GM18508 (cell line): ENCODE results near the gene MANSC1.

Source experiments
- ATAC-seq: cut with Tn5 transposase; IDR thresholded peaks from one replicate; pipeline ENCODE4 v1.9.1; 2021; ENCODE audit warnings: moderate number of reproducible peaks; ENCODE audit not compliant: insufficient read depth, unreplicated experiment

The MANSC1 gene

GRCh38 chr12:12349711-12350665 lies at the start of gene MANSC1:
MANSC1 (minus strand) TSS chr12:12350242; CDS start chr12:12343314, 6,928 bp downstream.
- ATAC-seq = no peak

GRCh38 chr12:12399161-12399560 lies 49.1 kb upstream of the MANSC1 start:
- ATAC-seq = no peak

- ATAC-seq = no peak
These were observed 48.2 kb upstream of the MANSC1 start for GRCh38 chr12:12398026-12398859.

DNA sequence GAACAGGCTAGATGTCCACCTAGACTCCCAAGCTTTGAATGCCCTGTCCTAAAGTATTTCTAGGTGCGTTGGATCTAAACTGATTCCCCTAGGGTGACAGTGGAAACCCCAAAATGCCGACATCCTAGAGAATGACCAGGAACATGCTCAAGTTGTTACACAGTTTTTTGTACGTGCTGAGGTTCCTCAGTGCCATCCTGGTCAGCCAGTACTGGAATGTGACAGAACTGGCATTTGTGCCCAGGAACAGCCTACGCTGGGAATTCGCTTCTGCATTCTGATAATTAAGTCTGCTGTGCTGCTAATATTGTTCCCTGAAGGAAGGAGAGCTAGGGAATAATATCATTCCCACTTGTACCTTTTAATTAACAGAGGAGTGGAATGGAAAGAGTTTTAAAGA lies 47.1 kb upstream of the MANSC1 start:
- ATAC-seq = no peak

DNA sequence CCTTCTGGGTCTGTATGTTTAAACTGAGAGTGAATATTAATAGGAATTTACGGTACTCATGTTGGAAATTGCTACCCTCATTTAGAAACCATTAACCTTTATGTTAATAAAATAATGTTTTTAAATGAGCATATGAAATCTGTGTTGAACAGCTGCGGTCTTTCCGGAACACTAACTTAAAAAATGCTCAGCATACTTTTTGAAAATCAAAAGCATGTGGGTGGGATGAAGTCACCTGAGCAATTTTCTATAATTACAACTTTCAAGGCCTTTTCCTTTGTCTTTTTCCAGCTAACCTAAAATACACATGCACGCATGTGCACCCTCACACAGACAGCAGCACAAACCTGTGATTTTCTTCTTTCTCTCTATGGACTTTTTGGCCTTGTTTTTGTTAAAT lies 46.7 kb upstream of the MANSC1 start:
- no peak for ATAC-seq

GRCh38 chr12:12393171-12393570 lies 43.1 kb upstream of the MANSC1 start:
- no peak for ATAC-seq

DNA sequence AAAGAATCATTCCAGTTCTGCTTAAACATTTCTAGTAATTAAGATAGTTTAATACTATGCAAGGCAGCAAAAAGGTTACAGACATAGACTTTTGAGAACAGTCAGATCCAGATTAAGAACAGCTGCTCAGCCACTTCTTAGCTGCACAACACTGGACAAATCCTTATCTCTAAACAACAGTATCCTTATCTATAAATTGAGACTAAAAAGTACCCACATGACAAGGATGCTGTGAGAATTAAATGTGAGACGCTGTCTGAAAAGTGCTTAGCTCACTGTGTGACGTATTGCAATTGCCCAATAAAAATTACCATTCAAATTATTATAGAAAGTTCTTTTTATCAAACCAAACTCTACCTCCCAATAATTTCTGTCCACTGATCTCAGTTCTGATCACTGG lies 42.4 kb upstream of the MANSC1 start:
- ATAC-seq = no peak

GRCh38 chr12:12387501-12387900 lies 37.5 kb upstream of the MANSC1 start:
- ATAC-seq = no peak

- ATAC-seq = no peak
These were observed 34.7 kb upstream of the MANSC1 start for GRCh38 chr12:12384571-12385340.

GRCh38 chr12:12381982-12382381 lies 31.9 kb upstream of the MANSC1 start:
- no peak for ATAC-seq

DNA sequence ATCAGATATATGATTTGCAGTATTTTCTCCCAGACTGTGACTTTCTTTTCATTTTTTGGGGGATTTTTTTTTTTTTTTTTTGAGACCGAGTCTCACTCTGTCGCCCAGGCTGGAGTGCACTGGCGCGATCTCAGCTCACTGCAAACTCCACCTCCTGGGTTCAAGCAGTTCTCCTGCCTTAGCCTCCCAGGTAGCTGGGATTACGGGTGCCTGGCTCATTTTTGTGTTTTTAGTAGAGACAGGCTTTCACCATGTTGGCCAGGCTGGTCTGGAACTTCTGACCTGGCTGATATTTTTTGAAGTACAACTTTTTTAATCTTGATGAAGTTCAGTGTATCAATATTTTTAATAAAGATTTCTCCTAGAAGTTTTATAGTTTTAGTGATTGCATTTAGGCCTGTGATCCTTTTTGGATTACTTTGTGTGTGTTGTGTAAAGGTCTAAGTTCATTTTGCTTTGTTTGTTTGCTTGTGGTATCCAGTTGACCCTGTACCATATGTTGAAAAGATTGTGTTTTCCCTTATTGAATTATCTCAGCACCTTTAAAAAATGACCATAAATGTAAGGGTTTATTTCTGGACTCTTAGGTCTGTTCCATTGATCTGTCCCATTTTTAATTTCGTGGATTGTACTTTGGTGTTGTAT lies 31.0 kb upstream of the MANSC1 start:
- no peak for ATAC-seq

GRCh38 chr12:12379831-12380730 lies 30.0 kb upstream of the MANSC1 start:
- ATAC-seq = no peak

- ATAC-seq = no peak
These were observed 28.6 kb upstream of the MANSC1 start for GRCh38 chr12:12378616-12379015.

- no peak for ATAC-seq
These were observed 26.8 kb upstream of the MANSC1 start for GRCh38 chr12:12376646-12377448.

GRCh38 chr12:12372946-12373722 lies 23.1 kb upstream of the MANSC1 start:
- no peak for ATAC-seq

DNA sequence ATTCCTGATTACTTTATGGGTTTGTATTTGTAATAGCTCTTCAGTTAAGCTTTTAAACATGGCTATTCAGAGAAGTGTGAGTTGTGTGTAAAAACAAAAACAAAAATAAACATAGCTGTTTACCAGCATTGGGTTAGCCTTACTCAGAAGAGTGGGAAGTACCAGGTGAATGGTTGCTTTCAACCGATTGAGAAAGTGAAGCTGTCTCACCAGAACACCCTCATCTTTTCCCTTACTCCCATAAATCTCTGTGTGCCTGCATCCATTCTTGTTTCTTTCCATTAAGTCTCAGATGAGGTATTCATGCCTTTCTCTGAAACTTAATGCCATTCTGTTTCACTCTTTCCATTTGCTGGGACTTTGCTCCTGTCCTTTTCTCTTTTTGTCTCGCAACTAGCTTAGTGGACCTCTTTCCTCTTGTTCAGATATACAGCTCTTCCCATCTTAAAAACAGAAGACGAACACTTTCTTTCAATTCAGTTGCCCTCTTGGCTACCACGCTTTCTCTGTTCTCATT lies 17.5 kb upstream of the MANSC1 start:
- ATAC-seq = no peak
